Dedifferentiated amniotic fluid mesenchymal stem cell (primary cell): ENCODE data around the gene RNF145.
A peak's percentile ranks its signal among the peaks of the same experiment; 100 is the strongest.
"Not testable (repeated sequence)": the region's sequence is repeated elsewhere in the genome, so short reads cannot be mapped to it uniquely, and the experiment has no call there.

ENCODE experiments used
- DNase-seq: peaks from one replicate; pipeline ENCODE4 v3.0.0-alpha.2; 2016; ENCODE audit errors: extremely low spot score

The RNF145 gene, protein sequence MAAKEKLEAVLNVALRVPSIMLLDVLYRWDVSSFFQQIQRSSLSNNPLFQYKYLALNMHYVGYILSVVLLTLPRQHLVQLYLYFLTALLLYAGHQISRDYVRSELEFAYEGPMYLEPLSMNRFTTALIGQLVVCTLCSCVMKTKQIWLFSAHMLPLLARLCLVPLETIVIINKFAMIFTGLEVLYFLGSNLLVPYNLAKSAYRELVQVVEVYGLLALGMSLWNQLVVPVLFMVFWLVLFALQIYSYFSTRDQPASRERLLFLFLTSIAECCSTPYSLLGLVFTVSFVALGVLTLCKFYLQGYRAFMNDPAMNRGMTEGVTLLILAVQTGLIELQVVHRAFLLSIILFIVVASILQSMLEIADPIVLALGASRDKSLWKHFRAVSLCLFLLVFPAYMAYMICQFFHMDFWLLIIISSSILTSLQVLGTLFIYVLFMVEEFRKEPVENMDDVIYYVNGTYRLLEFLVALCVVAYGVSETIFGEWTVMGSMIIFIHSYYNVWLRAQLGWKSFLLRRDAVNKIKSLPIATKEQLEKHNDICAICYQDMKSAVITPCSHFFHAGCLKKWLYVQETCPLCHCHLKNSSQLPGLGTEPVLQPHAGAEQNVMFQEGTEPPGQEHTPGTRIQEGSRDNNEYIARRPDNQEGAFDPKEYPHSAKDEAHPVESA

DNA sequence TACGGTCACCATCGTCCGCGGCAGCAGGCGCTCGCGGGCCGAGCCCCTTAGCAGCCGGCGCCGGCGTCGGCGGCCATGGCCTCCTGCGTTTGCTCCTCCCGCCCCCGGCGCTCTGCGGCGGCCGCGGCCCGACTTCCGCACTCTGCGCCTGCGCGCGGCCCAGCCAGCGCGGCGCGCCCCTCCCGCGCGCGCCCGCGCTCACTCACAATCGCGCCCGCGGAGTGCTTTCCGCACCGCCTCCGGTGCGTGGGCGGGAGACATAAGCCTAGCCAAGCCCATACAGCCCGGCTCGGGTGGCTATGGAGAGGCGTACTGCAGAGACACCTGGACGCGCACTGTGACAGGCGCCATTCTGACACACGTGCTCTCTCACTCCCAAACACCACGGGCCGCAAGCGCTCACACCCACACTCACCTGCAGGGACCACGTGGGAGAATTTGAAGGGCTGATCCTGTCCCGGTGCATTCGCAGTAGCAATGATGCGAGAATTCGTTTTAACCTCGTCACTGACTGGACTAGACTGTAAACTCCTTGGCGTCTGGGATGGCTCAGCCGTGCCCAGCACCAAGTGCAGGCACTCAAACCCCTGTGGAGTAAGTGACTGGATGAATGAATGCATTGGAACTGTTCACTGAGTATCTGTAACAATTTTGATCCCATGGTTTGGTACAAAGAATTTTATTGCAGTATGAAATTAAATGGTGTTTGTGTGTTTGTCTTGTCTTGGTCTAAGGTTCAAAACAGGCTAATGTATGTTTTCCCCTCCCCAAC, at the start of gene RNF145:
Gene RNF145, minus strand, starts transcription at position 116 of the 772 bp plus-strand sequence. CDS start 5,936 bp downstream, outside the sequence.
- DNase-seq = peak; percentile 83

- no peak for DNase-seq
Measured at GRCh38 chr5:159258361-159258760, 49.0 kb upstream of the RNF145 start.

DNA sequence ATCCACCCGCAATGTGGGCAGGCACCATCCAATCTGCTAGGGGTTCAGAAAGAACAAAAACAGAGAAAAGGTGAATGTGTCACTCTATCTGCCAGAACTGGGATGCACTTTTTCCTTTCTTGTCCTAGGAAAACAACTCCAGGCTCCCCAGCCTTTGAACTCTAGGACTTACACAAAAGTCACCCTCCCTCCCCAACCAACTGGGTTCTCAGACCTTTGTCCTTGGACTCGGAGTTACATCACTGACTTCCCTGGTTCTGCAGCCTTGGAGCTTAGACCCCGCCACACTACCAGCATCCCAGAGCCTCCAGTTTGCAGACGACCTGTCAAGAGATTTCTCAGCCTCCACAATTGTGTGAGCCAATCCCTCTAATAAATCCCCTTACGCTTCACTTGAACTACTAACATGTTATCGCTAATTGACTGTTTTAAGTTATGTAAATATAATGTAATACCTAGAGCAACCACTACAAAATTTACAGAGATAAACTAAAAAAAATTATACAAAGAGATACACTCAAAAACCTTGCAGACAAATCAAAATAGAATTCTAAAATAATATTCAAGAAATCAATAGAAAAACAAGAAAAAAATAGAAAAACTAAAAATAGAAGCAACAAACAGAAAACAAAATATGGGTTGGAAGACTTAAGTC, 48.4 kb upstream of the RNF145 start:
- DNase-seq = no peak

- no peak for DNase-seq
Measured at GRCh38 chr5:159257007-159257406, 47.7 kb upstream of the RNF145 start.

GRCh38 chr5:159252195-159252594, 42.8 kb upstream of the RNF145 start:
- DNase-seq = no peak

GRCh38 chr5:159249158-159249557, 39.8 kb upstream of the RNF145 start:
- no peak for DNase-seq

GRCh38 chr5:159244890-159245289, 35.5 kb upstream of the RNF145 start:
- no peak for DNase-seq

DNA sequence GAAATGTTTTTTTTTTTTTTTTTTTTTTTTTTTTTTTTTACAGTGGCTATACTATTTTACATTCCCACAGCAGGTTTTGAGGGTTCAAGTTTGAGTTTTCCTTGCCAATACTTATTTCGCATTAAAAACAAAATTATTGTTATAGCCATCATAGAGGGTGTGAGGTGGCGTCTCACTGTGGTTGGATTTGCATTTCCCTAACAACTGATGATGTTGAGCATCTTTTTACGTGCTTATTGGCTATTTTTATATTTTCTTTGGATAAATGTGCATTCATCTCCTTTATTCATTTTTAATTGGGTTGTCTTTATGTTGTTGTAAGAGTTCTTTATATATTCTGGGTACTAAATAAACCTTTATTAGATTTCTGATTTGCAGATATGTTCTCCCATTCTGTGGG, 34.8 kb upstream of the RNF145 start:
- DNase-seq = no peak

DNA sequence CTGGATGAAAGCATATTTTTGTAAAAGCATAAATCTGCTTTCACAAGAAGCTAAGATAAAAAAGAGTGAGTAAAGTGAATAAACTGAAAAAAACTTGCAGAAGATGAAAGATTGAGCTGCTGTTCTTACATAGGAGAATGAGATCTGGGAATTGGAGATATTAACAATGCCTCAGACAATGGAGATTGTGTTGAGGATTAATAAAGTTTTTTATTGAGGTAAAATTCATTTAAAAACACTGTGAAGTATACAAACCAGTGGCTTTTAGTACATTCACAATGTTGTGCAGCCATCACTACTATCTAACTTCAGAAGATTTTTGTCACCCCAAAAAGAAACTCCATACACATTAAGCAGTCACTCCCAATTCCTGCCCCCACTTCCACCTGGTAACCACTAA, 34.0 kb upstream of the RNF145 start:
- DNase-seq = no peak

DNA sequence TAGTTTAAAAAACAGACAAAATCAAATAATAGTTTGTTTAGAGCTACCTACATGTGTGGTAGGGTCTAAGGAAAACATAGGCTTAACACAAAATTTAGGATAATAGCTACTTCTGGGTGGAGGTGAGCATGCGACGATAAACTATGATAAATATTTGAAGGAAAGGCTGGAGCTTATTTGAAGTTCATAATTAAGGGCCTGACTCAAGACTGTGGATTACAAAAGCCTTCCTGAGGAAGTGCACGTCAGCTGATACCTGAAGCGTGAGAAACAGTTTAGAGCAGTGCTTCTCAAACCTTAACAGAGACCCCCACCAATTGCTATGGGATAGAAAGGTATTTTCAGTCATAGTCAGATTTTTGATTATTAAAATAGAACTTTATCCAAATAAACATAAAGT, 33.3 kb upstream of the RNF145 start:
- no peak for DNase-seq

DNA sequence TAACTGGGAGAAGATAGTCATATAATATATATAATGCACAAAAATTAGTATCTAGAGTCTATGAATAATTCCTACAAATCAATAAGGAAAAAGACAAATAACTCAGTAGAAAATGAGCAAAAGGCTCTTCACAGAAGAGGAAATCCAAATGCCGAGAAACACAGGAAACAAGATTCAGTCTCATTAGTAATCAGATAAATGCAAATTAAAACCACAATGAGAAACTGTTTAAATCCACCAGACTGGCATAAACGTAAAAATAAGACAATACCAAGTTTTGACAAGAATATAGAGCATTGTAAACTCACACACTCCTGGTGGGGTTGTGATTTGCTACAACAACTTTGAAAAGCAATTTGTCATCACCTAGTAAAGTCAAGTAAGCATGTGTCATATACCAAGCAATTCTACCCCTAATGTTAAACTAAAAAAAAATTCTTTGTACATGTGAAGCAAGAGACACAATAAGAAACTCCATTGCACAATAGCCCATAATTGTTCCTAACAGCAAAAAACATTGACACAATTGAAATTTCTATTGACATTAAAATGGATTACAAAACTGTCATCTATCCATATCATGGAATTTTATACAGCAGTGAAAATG, 32.7 kb upstream of the RNF145 start:
- DNase-seq = no peak

DNA sequence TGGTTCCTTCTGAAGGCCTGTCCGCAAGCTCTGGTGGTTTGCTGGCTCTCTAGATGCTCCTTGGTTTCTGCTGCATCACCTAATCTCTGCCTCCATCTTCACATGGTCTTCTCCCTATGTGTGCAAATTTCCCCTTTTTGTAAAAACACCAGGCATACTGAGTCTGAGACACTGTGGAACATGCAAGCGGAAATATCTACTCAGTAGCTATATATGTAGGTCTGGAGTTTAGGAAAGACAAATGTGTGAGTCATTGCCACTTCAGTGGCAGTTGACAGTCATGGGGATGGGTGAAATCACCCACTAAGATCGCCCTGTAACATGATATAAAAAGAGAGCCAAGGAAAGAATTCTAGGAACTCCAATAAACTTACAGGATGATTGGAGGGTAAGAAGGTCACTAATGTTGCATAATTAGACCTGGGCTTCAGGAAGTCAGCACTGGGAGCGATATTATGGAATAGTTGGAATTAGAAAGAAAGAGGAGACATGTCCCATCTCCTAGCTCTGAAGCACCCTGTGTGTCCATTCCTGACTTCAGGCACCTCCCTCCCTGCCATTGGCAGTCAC, 31.0 kb upstream of the RNF145 start:
- no peak for DNase-seq

DNA sequence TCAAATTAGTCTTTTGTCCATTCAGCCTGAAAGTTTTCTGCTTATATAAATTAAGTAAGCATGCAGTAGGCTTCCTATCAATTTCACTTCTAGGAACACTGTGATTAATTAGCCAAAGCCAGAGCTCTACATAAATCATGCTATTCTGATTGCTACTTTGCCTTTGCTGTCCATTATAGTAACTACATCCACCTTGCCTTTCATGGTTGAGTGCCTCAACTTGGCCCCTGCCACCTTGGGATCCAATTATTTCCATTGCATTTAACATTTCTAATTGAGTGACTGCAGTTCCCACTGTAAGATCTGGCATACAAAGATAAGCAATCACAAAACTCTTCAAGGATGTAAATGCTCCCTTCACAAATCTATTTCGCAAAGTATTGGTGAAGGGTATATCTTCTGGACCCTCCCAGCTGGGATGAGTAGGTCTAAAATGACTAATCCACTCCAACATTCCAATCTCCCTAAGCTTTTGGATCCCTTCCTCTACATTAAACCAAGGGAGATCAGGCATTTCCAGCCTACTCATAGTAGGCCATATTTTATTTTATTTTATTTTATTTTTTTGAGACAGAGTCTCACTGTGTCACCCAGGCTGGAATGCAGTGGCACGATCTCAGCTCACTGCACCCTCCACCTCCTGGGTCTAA, 26.6 kb upstream of the RNF145 start:
- DNase-seq = not testable (repeated sequence)

DNA sequence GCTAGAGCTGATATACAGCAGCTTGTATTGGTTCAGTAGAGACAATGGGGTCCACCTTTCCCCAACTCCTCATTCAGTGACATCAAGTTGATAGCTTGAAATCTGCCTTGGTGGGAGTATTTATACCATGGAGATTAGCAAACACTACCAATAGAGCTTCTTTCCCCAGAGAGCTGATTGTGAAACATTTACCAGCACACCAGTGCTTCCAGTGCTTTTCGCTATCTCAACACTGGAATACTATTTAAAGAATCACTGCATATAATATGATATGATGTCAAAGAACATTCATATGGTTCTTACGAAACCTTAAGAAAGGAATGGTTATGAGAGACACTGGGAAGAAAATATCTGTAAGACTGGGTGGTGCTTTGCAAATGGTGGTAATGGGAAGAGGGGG, 21.8 kb upstream of the RNF145 start:
- no peak for DNase-seq

- DNase-seq = no peak
Measured at GRCh38 chr5:159230657-159231056, 21.3 kb upstream of the RNF145 start.

DNA sequence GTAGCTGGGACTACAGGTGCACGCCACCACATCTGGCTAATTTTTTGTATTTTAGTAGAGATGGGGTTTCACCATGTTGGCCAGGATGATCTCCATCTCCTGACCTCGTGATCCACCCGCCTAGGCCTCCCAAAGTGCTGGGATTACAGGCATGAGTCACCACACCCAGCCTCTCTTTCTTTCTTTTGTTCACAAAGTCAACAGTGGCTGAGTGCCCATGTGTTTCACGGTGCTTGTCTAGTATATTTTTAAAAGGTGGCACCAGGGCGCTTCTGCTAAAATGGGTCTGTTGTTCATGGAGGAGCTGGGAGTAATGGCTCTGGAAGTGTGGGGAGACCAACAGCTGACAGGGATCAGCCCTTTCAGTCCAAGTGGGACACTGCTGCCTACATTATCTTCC, 18.7 kb upstream of the RNF145 start:
- DNase-seq = not testable (repeated sequence)

DNA sequence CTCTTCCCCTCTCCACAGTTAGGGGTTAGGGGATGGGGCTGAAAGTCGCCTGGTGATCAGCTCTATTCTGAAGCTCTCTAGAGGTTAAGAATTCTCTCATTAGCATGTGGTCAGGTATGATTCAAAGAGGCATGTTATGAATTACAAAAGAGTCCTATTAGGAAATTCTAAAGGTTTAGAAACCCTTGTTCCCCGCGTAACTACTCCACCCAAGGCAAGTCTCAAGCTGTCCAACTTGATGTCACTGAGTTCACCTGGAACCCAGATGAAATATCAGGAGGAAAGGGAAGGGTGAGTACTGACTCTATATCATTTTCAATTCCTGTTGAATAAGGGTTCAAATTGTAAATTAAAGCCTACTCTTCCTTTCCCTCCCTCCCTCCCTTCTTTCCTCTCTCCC, 18.1 kb upstream of the RNF145 start:
- no peak for DNase-seq

DNA sequence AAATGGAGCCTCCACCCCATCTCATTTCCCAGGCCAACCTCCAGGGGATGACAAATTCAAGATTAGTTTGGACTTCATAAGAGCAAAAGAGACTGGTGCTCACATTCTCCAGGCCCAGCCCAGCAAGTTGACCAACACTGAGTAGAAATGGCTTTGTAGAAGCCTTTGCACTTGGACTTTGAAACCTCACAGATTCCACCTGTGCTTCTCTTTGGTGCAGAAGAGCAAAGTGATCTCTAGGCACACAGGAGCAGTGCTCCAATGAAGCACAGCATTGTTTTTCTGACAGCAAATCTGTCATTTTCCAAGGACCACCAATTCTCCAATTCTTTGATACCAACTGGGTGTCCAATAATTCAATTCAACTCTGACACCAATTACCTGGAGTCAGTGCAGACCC, 17.1 kb upstream of the RNF145 start:
- no peak for DNase-seq

DNA sequence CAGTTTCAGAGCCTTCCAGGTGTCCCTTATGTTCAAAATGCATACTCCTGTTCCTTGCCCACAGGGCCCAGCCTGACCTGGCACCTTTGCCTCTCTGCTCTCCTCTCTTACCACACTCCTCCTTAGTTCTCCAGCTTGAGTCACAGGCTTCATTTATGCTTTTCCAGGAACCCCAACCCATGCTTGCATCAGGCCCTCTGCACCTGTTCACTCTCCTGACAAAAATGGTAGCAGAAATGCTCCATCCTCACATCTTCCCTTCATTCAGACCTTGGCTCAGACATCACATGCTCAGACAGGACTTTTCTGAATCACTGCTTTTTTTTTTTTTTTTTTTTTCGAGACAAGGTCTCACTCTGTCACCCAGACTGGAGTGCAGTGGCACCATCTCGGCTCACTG, 15.1 kb upstream of the RNF145 start:
- no peak for DNase-seq

DNA sequence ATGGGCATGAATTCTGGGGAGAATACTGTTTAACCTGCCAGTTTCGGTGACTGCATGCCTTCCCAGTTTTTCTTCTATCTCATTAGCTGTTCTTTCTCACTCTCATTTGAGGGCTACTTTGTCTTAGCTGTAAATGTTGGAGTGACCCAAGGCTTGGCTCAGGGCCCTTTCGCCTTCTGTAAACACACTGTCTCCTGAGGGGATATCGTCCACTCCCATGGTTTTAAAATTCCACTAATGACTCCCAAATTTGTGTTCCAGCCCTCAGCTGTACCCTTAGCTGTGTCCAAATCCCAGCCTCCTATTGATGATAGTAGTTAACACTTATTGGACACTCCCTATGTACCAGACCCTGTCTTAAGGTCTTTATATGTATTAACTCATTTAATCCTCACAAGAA, 14.1 kb upstream of the RNF145 start:
- DNase-seq = no peak

GRCh38 chr5:159220206-159220605, 10.9 kb upstream of the RNF145 start:
- no peak for DNase-seq
